Activated T-cell treated with anti-CD3 and anti-CD28 coated beads for 24 hours (primary cell): Measurements from ENCODE around the gene LGI2.
"Not testable (repeated sequence)": the region's sequence is repeated elsewhere in the genome, so short reads cannot be mapped to it uniquely, and the experiment has no call there.

Experiments used
- DNase-seq: peaks from one replicate; pipeline ENCODE4 v3.0.0-alpha.2; 2020; ENCODE audit warnings: low read depth

The LGI2 gene

DNA sequence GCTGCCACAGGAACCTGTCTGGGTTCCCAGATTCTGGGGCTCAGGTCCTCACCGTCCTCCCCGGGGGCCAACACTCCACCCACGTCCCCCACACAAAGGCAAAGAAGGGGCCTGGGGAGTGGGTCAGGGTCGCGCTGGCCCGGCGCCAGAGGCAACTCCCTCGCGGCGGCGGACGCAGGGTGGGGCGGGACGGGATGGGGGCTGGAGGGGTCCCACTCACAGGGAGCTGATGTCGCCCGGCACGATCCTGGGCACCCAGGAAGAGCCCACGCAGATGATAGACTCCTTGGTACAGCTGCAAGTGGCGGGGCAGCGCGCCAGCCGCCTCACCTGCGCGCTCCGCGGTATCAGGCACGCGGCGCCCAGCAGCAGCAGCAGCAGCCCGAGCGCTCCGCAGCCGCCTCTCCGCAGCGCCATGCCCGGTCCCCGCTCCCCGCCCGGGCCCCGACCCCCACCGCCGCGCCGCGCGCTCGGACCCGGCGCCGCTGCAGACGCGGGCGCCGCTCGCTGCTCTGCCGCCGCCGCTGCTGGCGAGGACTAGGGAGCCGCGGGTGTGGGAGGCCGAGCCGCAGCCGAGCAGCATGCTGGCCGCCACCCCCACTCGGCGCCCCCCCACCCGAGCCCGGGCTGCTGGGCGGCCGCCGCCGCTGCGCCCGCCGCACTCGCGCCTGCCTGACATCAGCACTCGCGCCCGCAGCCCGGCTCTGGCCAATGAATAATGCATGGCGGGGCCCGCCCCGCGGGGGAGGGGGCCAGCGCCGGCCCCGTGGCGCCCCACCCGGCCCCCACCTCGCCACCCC, at the start of gene LGI2:
Gene LGI2 (minus strand): TSS at position 670 of the 800 bp plus-strand sequence. CDS start 253 bp downstream, at position 417.
- DNase-seq, result no peak

- no peak for DNase-seq
Observed at GRCh38 chr4:25078523-25078922, 47.8 kb upstream of the LGI2 start.

DNA sequence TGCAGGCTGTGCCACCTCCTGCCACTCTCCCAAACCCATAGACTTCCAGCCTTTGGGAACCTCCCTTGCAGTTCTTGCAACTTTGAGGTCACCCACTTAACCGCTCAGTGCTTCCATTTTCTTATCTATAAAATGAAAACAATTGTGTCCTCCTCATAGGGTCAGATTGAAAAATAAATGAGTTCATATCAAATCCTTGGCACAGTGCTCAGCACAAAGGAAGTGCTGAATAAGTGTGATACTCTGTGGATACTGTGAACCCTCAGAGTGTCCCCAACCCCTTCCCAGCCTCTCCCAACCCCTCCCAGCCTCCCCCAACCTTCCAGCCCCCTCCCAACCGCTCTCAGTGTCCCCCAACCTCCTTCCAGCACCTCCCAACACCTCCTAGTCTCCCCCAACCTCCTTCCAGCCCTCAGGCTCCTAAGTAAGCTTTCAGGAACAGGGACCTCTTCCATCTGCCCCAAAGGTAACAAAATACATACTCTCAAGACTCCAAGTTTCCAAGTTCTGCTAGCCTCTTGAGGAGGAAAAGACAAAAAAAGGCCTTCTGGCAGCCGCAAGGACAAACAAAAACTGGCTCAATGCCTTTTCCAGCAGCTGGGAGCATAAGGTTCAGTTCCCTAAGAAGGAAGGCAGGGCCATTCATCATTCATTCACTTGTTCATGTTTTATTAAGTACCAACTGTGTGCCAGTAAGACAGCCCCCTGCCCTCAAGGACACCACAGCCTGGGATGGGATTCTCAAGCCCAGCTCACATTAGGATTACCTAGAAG, 46.1 kb upstream of the LGI2 start:
- no peak for DNase-seq

DNA sequence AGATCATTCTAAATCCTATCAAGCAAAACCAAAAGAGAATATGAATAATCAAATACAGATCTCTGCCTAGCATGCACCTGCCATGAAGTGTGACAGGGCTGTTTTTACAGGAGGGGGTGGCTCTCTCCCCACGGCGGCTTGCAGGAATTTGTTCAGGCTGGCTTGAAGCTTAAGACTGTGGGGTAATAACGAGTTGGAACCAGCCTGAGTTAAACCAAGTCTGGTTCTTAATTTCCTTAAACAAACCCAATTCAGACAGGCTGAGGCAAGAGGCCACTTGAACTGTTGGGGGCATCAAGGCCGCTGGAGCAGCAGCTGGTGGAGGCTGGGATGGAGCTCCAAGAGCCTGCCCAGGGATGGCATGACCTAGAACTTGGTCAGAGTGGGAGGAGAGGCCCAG, 45.1 kb upstream of the LGI2 start:
- no peak for DNase-seq

GRCh38 chr4:25075129-25075528, 44.4 kb upstream of the LGI2 start:
- DNase-seq, result no peak

GRCh38 chr4:25070545-25070944, 39.8 kb upstream of the LGI2 start:
- DNase-seq, result no peak

DNA sequence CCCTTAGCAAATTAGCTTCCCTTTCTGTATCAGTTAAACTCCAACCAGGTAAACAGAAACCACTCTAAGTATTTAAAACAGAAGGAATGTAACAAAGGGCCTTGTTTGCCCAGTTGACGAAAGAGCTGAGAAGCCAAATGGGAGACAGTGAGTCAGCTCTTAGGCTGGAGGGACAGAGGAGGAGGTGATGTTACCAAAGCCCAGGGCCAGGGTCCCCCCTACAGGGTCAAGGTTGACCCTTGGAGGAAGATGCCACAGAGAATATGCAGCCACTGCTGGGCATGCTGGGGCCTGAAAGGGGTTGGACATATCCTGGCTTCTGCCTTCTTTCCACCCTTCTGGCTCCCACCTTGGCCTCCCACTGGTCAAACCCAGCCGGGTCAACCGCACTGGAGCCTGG, 38.3 kb upstream of the LGI2 start:
- DNase-seq, result no peak

GRCh38 chr4:25068386-25068785, 37.6 kb upstream of the LGI2 start:
- no peak for DNase-seq

DNA sequence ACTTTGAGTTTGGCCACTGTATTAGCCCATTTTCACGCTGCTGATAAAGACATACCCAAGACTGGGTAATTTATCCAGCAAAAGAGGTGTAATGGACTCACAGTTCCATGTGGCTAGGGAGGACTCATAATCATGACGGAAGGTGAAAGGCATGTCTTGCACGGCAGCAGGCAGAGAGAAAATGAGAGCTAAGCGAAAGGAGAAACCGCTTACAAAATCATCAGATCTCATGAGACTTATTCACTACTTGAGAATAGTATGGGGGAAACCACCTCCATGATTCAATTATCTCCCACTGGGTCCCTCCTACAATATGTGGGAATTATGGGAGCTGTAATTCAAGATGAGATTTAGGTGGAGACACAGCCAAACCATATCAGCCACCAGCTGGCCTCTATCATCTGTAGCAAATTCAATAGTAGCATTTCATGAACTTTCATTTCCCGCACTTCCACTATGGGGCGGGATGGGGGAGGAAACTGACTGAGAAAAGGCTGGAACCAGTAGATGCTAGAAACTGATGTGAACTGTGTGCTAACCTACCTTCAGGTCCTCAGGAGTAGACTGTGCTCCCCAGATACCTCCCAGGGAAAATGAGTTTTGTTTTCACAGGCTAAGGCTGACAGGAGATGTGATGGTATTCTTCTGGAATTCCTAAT, 35.3 kb upstream of the LGI2 start:
- no peak for DNase-seq

GRCh38 chr4:25065431-25065858, 34.7 kb upstream of the LGI2 start:
- DNase-seq, result no peak

GRCh38 chr4:25064447-25064846, 33.7 kb upstream of the LGI2 start:
- not testable (repeated sequence) for DNase-seq

DNA sequence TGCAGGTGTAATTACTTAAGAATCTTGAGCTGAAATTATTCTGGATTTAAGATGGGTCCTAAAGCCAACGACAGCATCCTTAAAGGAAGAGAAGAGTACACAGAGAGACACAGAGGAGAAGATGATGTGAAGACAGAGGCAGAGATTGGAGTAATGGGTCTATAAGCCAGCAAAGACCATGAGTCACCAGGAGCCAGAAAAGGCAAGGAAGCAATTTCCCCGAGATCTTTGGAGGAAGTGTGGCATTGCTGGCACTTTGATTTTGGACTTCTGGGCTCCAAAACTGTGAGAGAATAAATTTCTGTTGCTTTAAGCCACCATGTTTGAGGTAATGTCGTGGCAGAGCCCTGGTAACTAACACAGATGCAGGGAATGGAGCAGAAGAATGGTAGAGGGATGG, 32.4 kb upstream of the LGI2 start:
- no peak for DNase-seq

GRCh38 chr4:25062098-25062497, 31.4 kb upstream of the LGI2 start:
- no peak for DNase-seq

- DNase-seq, result no peak
Observed at GRCh38 chr4:25061602-25062001, 30.9 kb upstream of the LGI2 start.

DNA sequence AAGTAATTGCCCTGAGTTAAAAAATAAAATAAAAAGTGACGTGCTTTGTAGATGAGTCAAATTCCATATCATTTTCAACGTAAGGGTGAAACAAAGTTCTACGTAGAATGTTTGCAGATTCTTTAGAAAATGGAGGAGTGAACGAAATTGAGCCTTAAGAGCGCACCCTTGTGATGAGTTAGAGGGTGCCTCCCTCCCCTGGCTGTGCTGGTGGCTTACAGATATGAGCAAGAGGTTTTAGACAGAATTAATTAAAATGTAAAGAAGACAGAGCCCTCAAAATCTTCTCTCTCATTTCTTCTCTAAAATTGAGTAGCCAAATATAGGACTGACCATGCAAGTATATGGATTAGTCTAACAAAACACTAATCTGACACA, 30.2 kb upstream of the LGI2 start:
- no peak for DNase-seq

DNA sequence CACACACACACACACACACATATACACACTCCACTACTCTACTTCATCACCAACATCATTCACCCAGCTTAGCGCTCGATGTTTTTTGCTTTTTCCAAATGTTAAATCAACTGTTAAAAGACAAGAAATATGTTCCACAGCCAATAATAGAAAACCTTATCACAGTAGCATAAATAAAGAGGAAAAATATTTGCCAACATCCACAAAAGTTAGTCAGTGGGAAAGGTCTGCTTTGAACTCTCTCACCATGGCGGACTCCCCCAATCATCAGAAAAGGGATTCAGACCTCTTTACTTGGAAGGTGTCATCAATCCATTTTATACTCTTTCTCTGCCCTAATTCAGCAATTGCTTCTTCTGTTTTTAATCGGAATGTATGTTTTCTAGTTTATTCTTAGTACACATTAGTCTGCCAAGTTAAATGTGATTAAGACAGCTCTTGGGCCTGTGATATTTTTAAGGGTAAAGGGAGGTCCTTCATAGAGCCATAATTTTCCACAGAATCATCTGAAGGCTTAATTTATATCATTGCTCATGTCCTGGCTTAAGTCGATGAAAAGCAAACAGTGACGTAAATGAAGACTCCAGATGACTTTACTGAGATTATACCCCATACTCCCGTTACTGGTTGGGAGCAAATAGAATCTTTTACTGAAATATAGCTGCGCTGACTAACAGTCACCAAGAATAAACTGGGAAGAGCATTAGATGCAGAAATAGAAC, 29.7 kb upstream of the LGI2 start:
- DNase-seq, result no peak

GRCh38 chr4:25059791-25060190, 29.0 kb upstream of the LGI2 start:
- no peak for DNase-seq

- DNase-seq, result no peak
Observed at GRCh38 chr4:25058796-25059195, 28.1 kb upstream of the LGI2 start.

- DNase-seq, result no peak
Observed at GRCh38 chr4:25057299-25057698, 26.6 kb upstream of the LGI2 start.

- DNase-seq, result not testable (repeated sequence)
Observed at GRCh38 chr4:25052037-25052436, 21.3 kb upstream of the LGI2 start.

GRCh38 chr4:25051534-25051933, 20.8 kb upstream of the LGI2 start:
- no peak for DNase-seq

DNA sequence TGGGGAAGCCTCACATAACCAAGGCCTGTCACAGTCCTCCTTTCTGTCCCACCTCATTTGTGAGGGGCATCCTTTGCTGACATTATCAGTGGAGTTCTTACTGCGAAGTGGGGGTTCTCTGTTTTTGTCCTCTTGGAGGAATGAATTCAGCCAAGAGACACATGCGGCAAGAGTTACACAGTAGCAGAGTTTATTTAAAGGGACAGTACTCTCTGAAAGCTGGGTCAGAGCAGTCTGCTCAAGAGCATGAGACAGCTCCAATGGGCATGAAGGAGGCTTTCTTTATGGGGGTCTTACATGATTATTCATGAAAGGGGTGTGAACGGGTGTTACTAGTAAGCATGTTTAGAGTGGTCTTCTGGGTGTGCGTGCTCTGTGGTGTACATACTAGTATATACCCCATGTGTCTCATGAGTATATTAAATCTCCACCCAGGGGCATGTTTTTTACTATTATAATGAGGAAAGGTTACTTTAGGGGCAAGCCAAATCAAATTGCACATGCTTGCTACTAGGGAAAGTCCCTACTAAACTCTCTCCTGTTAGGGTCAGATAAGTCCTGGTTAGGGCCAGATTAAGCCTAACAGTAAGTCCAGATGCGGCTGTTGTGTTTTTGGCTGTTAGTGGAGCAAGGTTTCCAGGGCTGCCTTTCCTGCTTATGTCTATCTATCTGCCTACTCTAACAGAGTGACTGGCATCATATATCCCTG, 19.8 kb upstream of the LGI2 start:
- no peak for DNase-seq
